Adrenal gland (tissue), 12 donors: ENCODE data around the gene CLDN3. TPM values are rescaled to one million over a fixed set of nuclear protein-coding genes. Genes with fewer than 3 reads are reported as not detected.

Experiments
- DNase-seq, 7 donors: peaks; one replicate each; pipeline ENCODE4 v3.0.0-alpha.2; 2019 to 2020
- H3K27ac ChIP-seq, 5 donors: fragments of 200-600 bp; sonication (generic) in 4 of 5; 1 replicate in 3 of 5; 2 replicates in 2 of 5; pipeline versions ENCODE4 v1.5.1 to v1.8.0; 2016 to 2020; ENCODE audit warnings: mild to moderate bottlenecking in 1 of 5
- H3K27me3 ChIP-seq: fragments of 200-600 bp; 2 replicates; pipeline ENCODE4 v1.8.0; 2021
- H3K36me3 ChIP-seq, 2 donors: fragments of 200-600 bp; replicated peaks in 1 of 2; 1 replicate in 1 of 2; 2 replicates in 1 of 2; pipeline versions ENCODE4 v1.5.1 to v1.8.0; 2018 to 2022
- H3K4me1 ChIP-seq, 2 donors: fragments of 200-600 bp; replicated peaks in 1 of 2; 1 replicate in 1 of 2; 2 replicates in 1 of 2; pipeline versions ENCODE4 v1.5.1 to v1.8.0; 2018 to 2021
- H3K4me3 ChIP-seq, 4 donors: fragments of 200-600 bp; sonication (generic) in 3 of 4; one replicate each; pipeline ENCODE4 v1.5.1; 2016 to 2018
- H3K9me3 ChIP-seq, 3 donors: fragments of 200-600 bp; sonication (generic) in 1 of 3; replicated peaks in 1 of 3; 1 replicate in 2 of 3; 2 replicates in 1 of 3; pipeline versions ENCODE4 v1.5.1 to v1.8.0; 2016 to 2021
- POLR2A ChIP-seq, 2 donors: fragments of 450-650 bp; IDR thresholded peaks; one replicate each; pipeline ENCODE4 v1.6.1; 2017; ENCODE audit warnings: antibody characterized with exemption in 2 of 2, mild to moderate bottlenecking in 2 of 2, moderate library complexity in 1 of 2
- WGBS, 4 donors: extraction: QIAGEN DNeasy Blood & Tissue Kit in 2 of 4; methylation state at CpG; one replicate each; pipeline versions ENCODE4 v1.1.5 to v1.1.7; 2013 to 2017; 5-methylcytosine and 5-hydroxymethylcytosine counted together
- intact Hi-C, 2 donors: fragments of 100-400 bp; cut with DNase I; formaldehyde crosslinking; loops; one replicate each; pipeline versions ENCODE4 v1.14.1 to v1.15.0; 2022 to 2023
- polyA plus RNA-seq, 3 donors: library from polyadenylated mRNA; stranded (reverse); fragments of 200-250 nt in 2 of 3; fragments of 350-450 nt in 1 of 3; fragmentation: Illumina TruSeq in 1 of 3; extraction: RNeasy Lipid Tissue Mini Kit (QIAGEN cat#74804) in 1 of 3; gene quantifications; one replicate each; pipeline ENCODE4 v1.2.3, GENCODE V29; 2013 to 2014
- total RNA-seq, 9 donors: library from RNA; depleted of rRNA in 4 of 9; stranded (reverse); fragments of >200 nt in 4 of 9; fragments of 120-200 nt in 1 of 9; fragmentation: NEBNext Ultra II Directional in 1 of 9; extraction: Animal tissue kit (Norgen Biotek cat#: 25700) in 1 of 9; gene quantifications; one replicate each; pipeline versions ENCODE4 v1.1.0 to v1.2.4, GENCODE V29; 2013 to 2023
- TF ChIP-seq, protein P1 (sequence below), 6 experiments: fragments of 450-650 bp in 4 of 6; fragments of 200-600 bp in 2 of 6; sonication (generic) in 1 of 6; IDR thresholded peaks; 1 replicate in 5 of 6; 2 replicates in 1 of 6; pipeline versions ENCODE4 v1.5.1 to v1.8.0; 2016 to 2021; ENCODE audit warnings: antibody characterized with exemption in 6 of 6, mild to moderate bottlenecking in 2 of 6, moderate library complexity in 1 of 6
- donor health status: healthy with polysubstance abuse.
- donor health status: Bipolar disorder and iron deficiency.
- donor health status: DM: yes; HTN: yes; CAD: no.
- donor health status: DM: no; HTN: no; CAD: no.
- donor health status: DM: no; HTN: no; CAD: no.
- donor health status: DM: yes; HTN: yes; CAD: no.

Gene CLDN3
- total and polyA plus RNA-seq, 12 donors, result 0.22 to 0.72 (median 0.36) TPM; not detected in 6

DNA sequence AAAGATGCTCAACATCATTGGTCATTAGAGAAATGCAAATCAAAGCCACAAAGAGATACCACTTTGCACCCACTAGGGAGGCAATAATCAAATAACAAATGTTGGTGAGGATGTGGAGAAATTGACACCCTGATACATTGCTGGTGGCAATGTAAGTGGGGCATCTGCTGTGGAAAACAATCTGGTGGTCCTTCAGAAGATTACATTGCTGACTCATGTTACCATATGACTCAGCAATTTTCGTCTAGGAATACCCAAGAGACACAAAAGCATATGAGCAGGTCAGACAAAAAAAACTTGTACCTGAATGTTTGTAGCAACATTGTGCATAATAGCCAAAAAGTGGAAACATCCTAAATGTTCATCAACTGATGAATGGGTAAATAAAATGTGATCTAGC is 4.9 kb upstream of the CLDN3 start:
- H3K4me1 ChIP-seq, result peaks cover 0 to 7% of the 10 kb centered on the region in 2 donors
- H3K4me3 ChIP-seq, result no peak overlapping the region
- intact Hi-C loops, result no loop called here
- H3K27me3 ChIP-seq, result peaks cover 11% of the 10 kb centered on the region
- WGBS, 4 donors, result 0 to 22% (median 13%) methylated on average over 1 of the region's 1 CpG
- H3K9me3 ChIP-seq, result no peaks in the 10 kb centered on the region
- no peak for DNase-seq
- TF ChIP-seq, protein P1, sequence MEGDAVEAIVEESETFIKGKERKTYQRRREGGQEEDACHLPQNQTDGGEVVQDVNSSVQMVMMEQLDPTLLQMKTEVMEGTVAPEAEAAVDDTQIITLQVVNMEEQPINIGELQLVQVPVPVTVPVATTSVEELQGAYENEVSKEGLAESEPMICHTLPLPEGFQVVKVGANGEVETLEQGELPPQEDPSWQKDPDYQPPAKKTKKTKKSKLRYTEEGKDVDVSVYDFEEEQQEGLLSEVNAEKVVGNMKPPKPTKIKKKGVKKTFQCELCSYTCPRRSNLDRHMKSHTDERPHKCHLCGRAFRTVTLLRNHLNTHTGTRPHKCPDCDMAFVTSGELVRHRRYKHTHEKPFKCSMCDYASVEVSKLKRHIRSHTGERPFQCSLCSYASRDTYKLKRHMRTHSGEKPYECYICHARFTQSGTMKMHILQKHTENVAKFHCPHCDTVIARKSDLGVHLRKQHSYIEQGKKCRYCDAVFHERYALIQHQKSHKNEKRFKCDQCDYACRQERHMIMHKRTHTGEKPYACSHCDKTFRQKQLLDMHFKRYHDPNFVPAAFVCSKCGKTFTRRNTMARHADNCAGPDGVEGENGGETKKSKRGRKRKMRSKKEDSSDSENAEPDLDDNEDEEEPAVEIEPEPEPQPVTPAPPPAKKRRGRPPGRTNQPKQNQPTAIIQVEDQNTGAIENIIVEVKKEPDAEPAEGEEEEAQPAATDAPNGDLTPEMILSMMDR (IDR thresholded peaks at IDR 0.05), result no peak
- no peaks in the 10 kb centered on the region for H3K36me3 ChIP-seq
- H3K27ac ChIP-seq, result no peak overlapping the region

DNA sequence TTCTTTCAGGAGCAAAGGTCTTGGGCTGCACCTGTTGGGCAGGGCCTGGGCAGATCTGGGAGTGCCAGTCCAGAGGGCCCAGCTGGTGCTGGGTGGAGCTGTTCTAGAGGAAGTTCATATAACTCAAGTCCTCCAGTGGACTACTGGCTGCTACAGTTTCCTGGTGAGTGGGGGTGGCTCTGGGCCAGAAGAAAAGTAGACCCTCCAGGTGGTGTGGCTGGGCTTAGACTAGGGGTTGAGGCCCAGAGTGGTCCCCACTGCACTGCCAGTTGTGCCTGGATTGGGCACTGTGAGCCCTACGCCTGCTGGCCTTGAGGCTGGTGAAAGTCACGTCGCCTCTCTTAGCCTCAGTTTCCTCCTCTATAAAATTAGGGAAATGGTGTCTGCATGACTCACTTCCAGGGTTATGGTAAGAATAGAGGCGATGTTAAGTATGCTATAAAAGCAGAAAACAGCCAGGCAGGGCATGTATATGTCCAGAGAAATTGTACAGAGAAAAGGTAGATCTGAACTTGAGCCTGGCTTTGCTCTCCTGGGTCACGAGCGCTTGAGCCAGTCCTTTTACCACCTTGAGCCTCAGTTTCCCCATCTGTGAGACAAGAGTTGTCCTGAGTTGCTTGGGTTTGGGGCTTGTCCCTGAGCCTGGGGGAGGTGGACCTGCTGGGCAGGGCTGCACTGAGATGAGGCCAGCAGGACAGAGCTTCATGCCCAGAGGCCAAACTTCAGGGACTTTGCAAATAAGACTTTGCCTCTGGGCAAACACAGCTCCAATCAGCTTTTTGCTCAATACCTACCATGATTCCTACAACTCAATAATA is 3.8 kb upstream of the CLDN3 start:
- Histone ChIP-seq H3K36me3 (no peaks in the 10 kb centered on the region), H3K4me3 (no peak overlapping the region), H3K4me1 (peaks cover 0 to 8% of the 10 kb centered on the region in 2 donors), H3K27ac (no peak overlapping the region), H3K27me3 (peaks cover 18% of the 10 kb centered on the region), H3K9me3 (no peaks in the 10 kb centered on the region)
- TF ChIP-seq, protein P1 (IDR thresholded peaks at IDR 0.05), result no peak
- TF ChIP-seq POLR2A (IDR thresholded peaks at IDR 0.05), result no peak
- no peak for DNase-seq
- 84 to 87% (median 87%) methylated on average over 6 of the region's 6 CpGs for WGBS, 4 donors
- intact Hi-C loops, result no loop called here

DNA sequence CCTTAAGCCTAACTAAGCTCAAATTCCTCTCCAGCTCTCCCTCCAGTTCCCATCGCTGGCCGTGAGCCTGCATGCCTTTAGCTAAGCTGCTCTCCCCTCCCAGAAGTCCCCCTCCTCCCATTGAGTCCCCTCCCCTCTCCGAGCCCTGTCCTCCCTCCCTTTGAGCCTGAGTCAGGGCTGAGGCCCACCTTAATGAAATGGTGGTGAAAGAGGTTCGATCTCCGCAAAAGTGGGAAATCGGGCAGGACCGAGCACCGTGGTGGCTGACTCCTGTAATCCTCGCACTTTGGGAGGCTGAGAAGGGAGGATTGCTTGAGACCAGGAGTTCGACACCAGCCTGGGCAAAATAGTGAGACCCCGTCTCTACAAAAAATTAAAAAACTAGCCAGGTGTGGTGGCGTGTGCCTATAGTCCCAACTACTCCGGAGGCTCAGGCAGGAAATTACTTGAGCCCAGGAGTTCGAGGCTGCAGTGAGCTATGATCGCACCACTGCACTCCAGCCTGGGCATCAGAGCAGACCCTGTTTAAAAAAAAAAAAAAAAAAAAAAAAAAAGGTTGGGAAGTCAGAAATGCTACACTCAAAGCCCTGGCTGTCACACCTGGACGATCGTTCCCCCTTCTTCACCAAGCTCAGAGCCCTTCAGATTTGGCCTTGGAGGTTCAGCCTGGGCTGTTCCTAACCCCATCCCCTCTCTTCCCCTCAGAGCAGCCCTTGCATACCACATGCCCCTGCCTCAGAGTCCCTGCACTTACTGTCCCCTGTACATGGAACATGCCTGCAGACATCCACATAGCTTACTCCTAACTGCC is 995 bp upstream of the CLDN3 start:
- TF ChIP-seq POLR2A (IDR thresholded peaks at IDR 0.05), result no peak
- TF ChIP-seq, protein P1 (IDR thresholded peaks at IDR 0.05), result no peak
- no peak for DNase-seq
- 56 to 68% (median 63%) methylated on average over 17 of the region's 17 CpGs for WGBS, 4 donors
- no peaks in the 10 kb centered on the region for H3K36me3 ChIP-seq
- H3K27ac ChIP-seq, result no peak overlapping the region
- H3K27me3 ChIP-seq, result peaks cover 26% of the 10 kb centered on the region
- H3K4me1 ChIP-seq, result peaks cover 0 to 8% of the 10 kb centered on the region in 2 donors
- no peaks in the 10 kb centered on the region for H3K9me3 ChIP-seq
- H3K4me3 ChIP-seq, result no peak overlapping the region
- intact Hi-C loops, result no loop called here

DNA sequence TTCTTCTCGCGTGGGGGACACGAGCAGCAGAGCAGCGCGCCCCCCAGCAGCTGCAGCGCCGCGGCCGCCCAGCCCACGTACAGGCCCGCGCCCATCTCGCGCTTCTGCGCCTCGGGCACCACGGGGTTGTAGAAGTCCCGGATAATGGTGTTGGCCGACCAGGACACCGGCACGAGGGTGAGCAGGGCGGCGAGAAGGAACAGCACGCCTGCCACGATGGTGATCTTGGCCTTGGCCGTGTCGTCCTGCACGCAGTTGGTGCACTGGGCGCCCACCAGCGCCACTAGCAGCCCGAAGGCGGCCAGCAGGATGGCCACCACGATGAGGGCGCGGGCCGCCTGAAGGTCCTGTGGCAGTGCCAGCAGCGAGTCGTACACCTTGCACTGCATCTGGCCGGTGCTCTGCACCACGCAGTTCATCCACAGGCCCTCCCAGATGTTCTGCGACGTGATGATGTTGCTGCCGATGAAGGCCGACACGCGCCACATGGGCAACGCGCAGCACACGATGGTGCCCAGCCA is 529 bp downstream of the CLDN3 start:
- no peak for TF ChIP-seq POLR2A (IDR thresholded peaks at IDR 0.05)
- TF ChIP-seq, protein P1 (IDR thresholded peaks at IDR 0.05), result no peak
- Histone ChIP-seq H3K4me1 (peaks cover 0 to 8% of the 10 kb centered on the region in 2 donors), H3K9me3 (no peaks in the 10 kb centered on the region), H3K27me3 (peaks cover 26% of the 10 kb centered on the region), H3K27ac (no peak overlapping the region), H3K4me3 (no peak overlapping the region), H3K36me3 (no peaks in the 10 kb centered on the region)
- intact Hi-C loops, result no loop called here
- 7 to 17% (median 10%) methylated on average over 4 to 49 of the region's 49 CpGs; no CpG with 5 or more reads in 1 of the 4 donors for WGBS, 4 donors
- no peak for DNase-seq
